K562 (cell line): ENCODE measurements around the gene HKDC1. TPM values are rescaled to one million over a fixed set of nuclear protein-coding genes. Genes with fewer than 3 reads are reported as not detected.

Experiments
- ATF7 ChIP-seq: fragments of 450-650 bp; IDR thresholded peaks from 2 replicates; pipeline ENCODE4 v1.7.1; 2014; ENCODE audit warnings: mild to moderate bottlenecking, moderate library complexity
- CHCHD3 ChIP-seq: fragments of 250-450 bp; sonication (Bioruptor Pico); IDR thresholded peaks from 2 replicates; pipeline ENCODE4 v2.1.2; 2022; ENCODE audit warnings: mild to moderate bottlenecking
- CTCF ChIP-seq, 3 experiments: IDR thresholded peaks in 2 of 3; conservative IDR thresholded peaks in 1 of 3; 2 replicates each; pipeline ENCODE4 v1.5.1; 2011 to 2012; ENCODE audit warnings: low read length in 3 of 3, mild to moderate bottlenecking in 3 of 3, control low read depth in 2 of 3, improper control_type of control experiment in 1 of 3, inconsistent platforms in 1 of 3, low read depth in 1 of 3, mixed read lengths in 1 of 3, moderate library complexity in 1 of 3; ENCODE audit not compliant: insufficient read depth in 2 of 3
- FOS ChIP-seq: IDR thresholded peaks from 3 replicates; pipeline ENCODE4 v1.6.1; 2011; ENCODE audit not compliant: insufficient read length; ENCODE audit errors: extremely low read depth
- NCOA1 ChIP-seq: fragments of 450-650 bp; IDR thresholded peaks from 2 replicates; pipeline ENCODE4 v1.6.1; 2016; ENCODE audit warnings: low read depth
- NFATC3 ChIP-seq: fragments of 450-650 bp; IDR thresholded peaks from 2 replicates; pipeline ENCODE4 v1.6.1; 2017; ENCODE audit warnings: mild to moderate bottlenecking
- PREB ChIP-seq: sonication (generic); formaldehyde crosslinking; IDR thresholded peaks from 2 replicates; pipeline ENCODE4 v1.8.1; 2023; ENCODE audit warnings: mild to moderate bottlenecking, missing genetic modification reagents
- PTTG1 ChIP-seq: fragments of 450-650 bp; IDR thresholded peaks from 2 replicates; pipeline ENCODE4 v1.6.1; 2016; ENCODE audit warnings: low read depth, mild to moderate bottlenecking, missing genetic modification characterization, missing compliant biosample characterization
- RUNX1 ChIP-seq: sonication (generic); IDR thresholded peaks from 2 replicates; pipeline ENCODE4 v1.6.1; 2016; ENCODE audit warnings: antibody characterized with exemption, low read depth
- SIN3A ChIP-seq, 2 experiments: fragments of 150-350 bp in 1 of 2; IDR thresholded peaks; 2 replicates each; pipeline ENCODE4 v1.6.1; 2011 to 2016; ENCODE audit warnings: borderline replicate concordance in 2 of 2, low read depth in 2 of 2, low read length in 2 of 2, mild to moderate bottlenecking in 2 of 2, moderate library complexity in 2 of 2; ENCODE audit not compliant: control insufficient read depth in 1 of 2
- ZEB2 ChIP-seq: fragments of 450-650 bp; IDR thresholded peaks from 2 replicates; pipeline ENCODE4 v1.6.1; 2016
- ZNF146 ChIP-seq: IDR thresholded peaks from one replicate; pipeline ENCODE4 v1.6.1; 2018; ENCODE audit warnings: missing compliant biosample characterization; ENCODE audit not compliant: unreplicated experiment
- ZNF175 ChIP-seq: fragments of 200-800 bp; sonication (Bioruptor generic); IDR thresholded peaks from 2 replicates; pipeline ENCODE4 v1.6.1; 2016; ENCODE audit warnings: low read depth, mild to moderate bottlenecking, missing genetic modification characterization, missing compliant biosample characterization
- ZNF23 ChIP-seq: fragments of 250-450 bp; sonication (Bioruptor Pico); IDR thresholded peaks from 2 replicates; pipeline ENCODE4 v1.4.0; 2020; ENCODE audit warnings: mild to moderate bottlenecking
- ZNF232 ChIP-seq: sonication (generic); formaldehyde crosslinking; IDR thresholded peaks from 2 replicates; pipeline ENCODE4 v1.8.0; 2022; ENCODE audit warnings: mild to moderate bottlenecking, missing genetic modification reagents
- ZNF253 ChIP-seq: fragments of 250-450 bp; sonication (Bioruptor Pico); conservative IDR thresholded peaks from 2 replicates; pipeline ENCODE4 v1.6.1; 2021; ENCODE audit warnings: mild to moderate bottlenecking
- ZNF444 ChIP-seq: fragments of 250-450 bp; sonication (Bioruptor Pico); IDR thresholded peaks from 2 replicates; pipeline ENCODE4 v1.4.0; 2020; ENCODE audit warnings: mild to moderate bottlenecking, moderate library complexity
- ZNF511 ChIP-seq: sonication (generic); formaldehyde crosslinking; IDR thresholded peaks from 2 replicates; pipeline ENCODE4 v1.8.0; 2022; ENCODE audit warnings: mild to moderate bottlenecking, missing genetic modification reagents
- polyA plus RNA-seq, 8 experiments: library from polyadenylated mRNA; depleted of rRNA in 4 of 8; stranded (reverse) in 5 of 8; unstranded in 3 of 8; fragments of >200 nt; fragmentation: Nextera tagmentation in 2 of 8; fragmentation: Illumina TruSeq in 1 of 8; extraction: Ambion mirVana in 2 of 8; extraction: Trizol in 1 of 8; gene quantifications; 2 replicates each; pipeline versions ENCODE4 v1.2.1 to v1.2.3, GENCODE V29; 2011 to 2014; ENCODE audit warnings: inconsistent platforms in 1 of 8, missing spikeins in 1 of 8
- total RNA-seq, 7 experiments: library from RNA; depleted of rRNA in 6 of 7; stranded (reverse); fragments of >200 nt in 6 of 7; fragmentation: Illumina TruSeq in 2 of 7; extraction: Trizol in 2 of 7; gene quantifications; 2 replicates each; pipeline versions ENCODE4 v1.2.1 to v1.2.3, GENCODE V29; 2011 to 2021; ENCODE audit warnings: low replicate concordance in 1 of 7
- TF ChIP-seq, protein P1 (sequence below): sonication (generic); formaldehyde crosslinking; IDR thresholded peaks from 2 replicates; pipeline ENCODE4 v1.8.0; 2022; ENCODE audit warnings: mild to moderate bottlenecking, missing genetic modification reagents, borderline replicate concordance
- TF ChIP-seq, protein P2 (sequence below): fragments of 250-450 bp; sonication (Bioruptor Pico); IDR thresholded peaks from 2 replicates; pipeline ENCODE4 v1.8.0; 2021; ENCODE audit warnings: mild to moderate bottlenecking, moderate library complexity

HKDC1 gene
- total and polyA plus RNA-seq, 9 of the 15 experiments (the other 6 are each of a cell fraction or from before 2014, with no cell fraction given): 0.04 to 0.22 (median 0.11) TPM; not detected in 5

- TF ChIP-seq, protein P1, sequence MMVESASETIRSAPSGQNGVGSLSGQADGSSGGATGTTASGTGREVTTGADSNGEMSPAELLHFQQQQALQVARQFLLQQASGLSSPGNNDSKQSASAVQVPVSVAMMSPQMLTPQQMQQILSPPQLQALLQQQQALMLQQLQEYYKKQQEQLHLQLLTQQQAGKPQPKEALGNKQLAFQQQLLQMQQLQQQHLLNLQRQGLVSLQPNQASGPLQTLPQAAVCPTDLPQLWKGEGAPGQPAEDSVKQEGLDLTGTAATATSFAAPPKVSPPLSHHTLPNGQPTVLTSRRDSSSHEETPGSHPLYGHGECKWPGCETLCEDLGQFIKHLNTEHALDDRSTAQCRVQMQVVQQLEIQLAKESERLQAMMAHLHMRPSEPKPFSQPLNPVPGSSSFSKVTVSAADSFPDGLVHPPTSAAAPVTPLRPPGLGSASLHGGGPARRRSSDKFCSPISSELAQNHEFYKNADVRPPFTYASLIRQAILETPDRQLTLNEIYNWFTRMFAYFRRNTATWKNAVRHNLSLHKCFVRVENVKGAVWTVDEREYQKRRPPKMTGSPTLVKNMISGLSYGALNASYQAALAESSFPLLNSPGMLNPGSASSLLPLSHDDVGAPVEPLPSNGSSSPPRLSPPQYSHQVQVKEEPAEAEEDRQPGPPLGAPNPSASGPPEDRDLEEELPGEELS (CRISPR knock-in tag): 0 out of 2 replicates have a peak, but pooled peaks have one; percentile 77
- peak; percentile 81 for TF ChIP-seq NCOA1
- 0 out of 2 replicates have a peak, but pooled peaks have one; percentile 36 for TF ChIP-seq ZNF444 (CRISPR knock-in tag)
- peak; percentile 70 for TF ChIP-seq ZEB2
- no peak for TF ChIP-seq PREB
- TF ChIP-seq CHCHD3: peak; percentile 59; the same call in 1 of the 2 replicates
- no peak for TF ChIP-seq PTTG1
- TF ChIP-seq SIN3A (IDR thresholded peaks at IDR 0.05; ENCODE audit: borderline replicate concordance in 2 of 2, control insufficient read depth in 1 of 2, low read depth in 2 of 2, low read length in 2 of 2): peak; percentile 36 to 80; a peak in 2 of 4 replicates
- TF ChIP-seq ZNF23: no peak
- no peak for TF ChIP-seq ZNF232 (CRISPR knock-in tag)
- TF ChIP-seq ZNF253: no peak
- no peak for TF ChIP-seq ZNF146 (CRISPR knock-in tag)
- TF ChIP-seq, protein P2, sequence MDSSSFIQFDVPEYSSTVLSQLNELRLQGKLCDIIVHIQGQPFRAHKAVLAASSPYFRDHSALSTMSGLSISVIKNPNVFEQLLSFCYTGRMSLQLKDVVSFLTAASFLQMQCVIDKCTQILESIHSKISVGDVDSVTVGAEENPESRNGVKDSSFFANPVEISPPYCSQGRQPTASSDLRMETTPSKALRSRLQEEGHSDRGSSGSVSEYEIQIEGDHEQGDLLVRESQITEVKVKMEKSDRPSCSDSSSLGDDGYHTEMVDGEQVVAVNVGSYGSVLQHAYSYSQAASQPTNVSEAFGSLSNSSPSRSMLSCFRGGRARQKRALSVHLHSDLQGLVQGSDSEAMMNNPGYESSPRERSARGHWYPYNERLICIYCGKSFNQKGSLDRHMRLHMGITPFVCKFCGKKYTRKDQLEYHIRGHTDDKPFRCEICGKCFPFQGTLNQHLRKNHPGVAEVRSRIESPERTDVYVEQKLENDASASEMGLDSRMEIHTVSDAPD (CRISPR knock-in tag): peak; percentile 10; the same call in 1 of the 2 replicates
- TF ChIP-seq NFATC3: 0 out of 2 replicates have a peak, but pooled peaks have one; percentile 22
- TF ChIP-seq ZNF511 (CRISPR knock-in tag): peak; percentile 50; the same call in 1 of the 2 replicates
- peak; percentile 60 for TF ChIP-seq FOS
- TF ChIP-seq CTCF (IDR thresholded peaks at IDR 0.05 in 2 of 3, conservative IDR thresholded peaks at IDR 0.05 in 1 of 3; ENCODE audit: insufficient read depth in 2 of 3, low read depth in 1 of 3, low read length in 3 of 3): no peak
- peak; percentile 85 for TF ChIP-seq ATF7
- peak; percentile 57; the same call in 1 of the 2 replicates for TF ChIP-seq ZNF175 (CRISPR knock-in tag)
- peak; percentile 80 for TF ChIP-seq RUNX1
Observed at GRCh38 chr10:69315610-69316312, 95.6 kb downstream of the HKDC1 start (continued).
